CD4-positive, alpha-beta T cell treated with Interleukin-4 for 1 hour (primary cell): ENCODE data around the gene PDCD1.

Source experiments
- DNase-seq, 2 donors: peaks; one replicate each; pipeline ENCODE4 v3.0.0-alpha.2; 2020 to 2022

Gene PDCD1

GRCh38 chr2:241895427-241895711, 36.7 kb upstream of the PDCD1 start:
- no peak for DNase-seq

DNA sequence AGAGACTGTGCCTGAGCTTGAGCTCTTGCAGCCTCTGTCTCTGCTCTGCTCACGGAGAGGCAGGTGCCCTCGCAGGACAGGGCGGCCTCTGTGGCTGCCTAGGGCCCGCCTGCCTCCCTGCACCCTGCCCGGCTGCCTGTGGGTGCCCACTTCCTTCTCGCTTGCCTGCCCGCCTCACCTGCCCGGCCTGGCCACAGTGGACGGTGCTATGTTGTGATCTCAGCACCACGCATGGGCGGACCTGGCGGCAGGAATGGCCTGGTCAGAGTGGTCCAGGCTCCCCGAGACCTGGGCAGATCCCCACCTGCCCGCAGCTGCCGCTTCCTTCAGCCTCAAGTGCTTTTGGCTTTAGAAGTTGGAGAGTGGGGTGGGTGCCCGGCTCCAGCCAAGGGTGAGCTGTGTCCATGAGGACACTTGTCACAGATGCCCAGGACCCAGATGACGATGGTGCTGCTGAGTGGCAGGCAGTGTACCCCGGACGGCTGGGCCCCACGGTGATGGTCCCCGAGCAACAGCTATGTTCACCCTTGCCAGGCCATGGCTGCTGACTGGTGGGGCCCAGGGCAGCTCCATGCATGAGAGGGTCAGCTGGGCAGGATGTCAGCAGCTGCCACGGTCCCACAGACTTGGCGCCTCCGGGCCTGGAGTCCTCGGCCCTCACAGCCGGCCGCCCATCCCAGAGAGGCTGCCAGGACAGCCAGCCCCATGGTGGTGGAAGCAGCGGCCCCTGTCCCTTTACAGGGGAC, 36.2 kb upstream of the PDCD1 start:
- DNase-seq: no peak

DNA sequence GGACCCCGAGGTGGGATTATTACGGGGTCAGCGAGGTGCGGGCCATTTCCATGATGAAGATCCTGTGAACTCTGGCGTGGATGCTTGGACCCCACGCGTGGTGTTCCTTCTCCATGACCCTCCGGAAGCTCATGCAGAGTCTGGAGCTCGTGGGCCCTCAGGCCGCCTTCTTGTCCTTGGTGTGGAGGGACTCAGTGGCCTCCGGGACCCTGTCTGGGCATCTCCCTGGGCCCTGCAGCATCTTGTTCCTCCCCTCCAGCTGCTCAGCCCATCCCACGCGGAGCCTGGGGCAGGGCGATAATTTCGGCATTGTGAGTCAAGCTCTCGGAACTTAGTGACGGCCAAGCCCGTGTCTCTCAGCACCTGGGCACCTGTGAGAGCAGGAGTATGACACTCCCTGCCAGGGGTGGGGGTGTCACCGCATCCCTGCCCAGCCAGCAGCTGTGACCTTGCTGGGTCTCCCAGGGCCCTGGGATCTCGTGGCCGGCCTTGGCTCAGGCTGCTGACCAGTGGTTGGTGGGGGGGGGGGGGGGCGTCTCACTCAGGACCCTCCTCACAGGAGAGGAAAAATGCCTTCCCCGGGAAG, 35.5 kb upstream of the PDCD1 start:
- no peak for DNase-seq

DNA sequence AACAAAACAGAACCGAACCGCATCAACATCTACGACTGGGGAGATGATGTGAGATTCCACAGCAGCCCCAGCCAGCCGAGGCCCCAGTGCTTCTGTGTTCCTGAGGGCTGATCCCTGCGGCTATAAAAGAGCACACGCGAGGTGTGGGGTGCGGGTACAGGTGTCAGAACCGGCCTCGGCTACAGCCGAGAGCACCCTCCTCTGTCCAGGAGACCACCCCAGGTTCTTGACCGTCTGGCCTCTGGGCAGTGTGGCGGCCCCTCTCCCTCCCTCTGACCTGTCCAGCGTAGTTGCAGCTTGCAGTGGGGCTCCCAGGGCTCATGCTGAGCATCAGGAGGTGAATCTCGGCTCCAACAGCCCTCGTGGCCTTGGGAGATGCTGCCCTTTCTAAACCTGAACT, 34.6 kb upstream of the PDCD1 start:
- DNase-seq: no peak

DNA sequence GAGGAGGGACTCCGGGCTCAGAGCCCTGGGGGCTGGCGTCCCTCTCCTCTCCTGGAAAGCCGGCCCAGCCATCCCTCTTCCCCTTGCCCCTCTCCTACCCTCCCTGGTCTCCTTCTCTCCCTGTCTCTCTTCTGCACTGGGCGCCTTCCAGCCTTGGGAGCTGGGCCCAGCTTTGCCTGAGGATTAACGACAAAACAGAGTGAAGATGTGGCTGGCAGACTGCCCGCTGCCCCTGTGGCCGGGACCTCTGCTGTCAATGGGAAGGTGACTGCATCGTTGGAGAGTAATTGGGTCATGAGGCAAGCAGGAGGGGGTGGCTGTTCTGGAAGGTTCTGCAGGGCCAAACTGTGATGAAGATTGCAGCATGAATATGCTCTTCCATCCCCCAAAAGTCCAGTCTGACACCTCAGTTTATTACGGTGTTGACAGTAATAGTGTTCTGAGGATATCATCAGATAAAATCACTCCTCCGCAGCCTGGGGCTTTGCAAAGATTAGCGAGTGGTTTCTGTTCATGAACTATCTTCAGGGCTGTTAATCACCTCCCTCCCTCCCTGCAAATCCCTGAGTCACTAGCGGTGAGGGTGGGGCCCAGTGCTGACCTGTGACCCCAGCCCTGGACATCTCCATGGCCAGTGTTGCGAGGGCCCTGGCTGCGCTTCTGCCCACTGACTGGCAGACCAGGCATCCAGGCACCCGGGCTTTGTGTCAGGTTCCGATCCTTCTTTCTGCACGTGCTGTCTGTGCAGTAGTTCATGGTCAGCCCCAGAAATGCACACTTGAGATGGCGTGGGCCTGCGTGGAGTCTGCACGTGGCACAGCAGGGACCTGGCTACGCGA, 33.8 kb upstream of the PDCD1 start:
- DNase-seq: no peak

GRCh38 chr2:241891988-241892298, 33.2 kb upstream of the PDCD1 start:
- no peak for DNase-seq

DNA sequence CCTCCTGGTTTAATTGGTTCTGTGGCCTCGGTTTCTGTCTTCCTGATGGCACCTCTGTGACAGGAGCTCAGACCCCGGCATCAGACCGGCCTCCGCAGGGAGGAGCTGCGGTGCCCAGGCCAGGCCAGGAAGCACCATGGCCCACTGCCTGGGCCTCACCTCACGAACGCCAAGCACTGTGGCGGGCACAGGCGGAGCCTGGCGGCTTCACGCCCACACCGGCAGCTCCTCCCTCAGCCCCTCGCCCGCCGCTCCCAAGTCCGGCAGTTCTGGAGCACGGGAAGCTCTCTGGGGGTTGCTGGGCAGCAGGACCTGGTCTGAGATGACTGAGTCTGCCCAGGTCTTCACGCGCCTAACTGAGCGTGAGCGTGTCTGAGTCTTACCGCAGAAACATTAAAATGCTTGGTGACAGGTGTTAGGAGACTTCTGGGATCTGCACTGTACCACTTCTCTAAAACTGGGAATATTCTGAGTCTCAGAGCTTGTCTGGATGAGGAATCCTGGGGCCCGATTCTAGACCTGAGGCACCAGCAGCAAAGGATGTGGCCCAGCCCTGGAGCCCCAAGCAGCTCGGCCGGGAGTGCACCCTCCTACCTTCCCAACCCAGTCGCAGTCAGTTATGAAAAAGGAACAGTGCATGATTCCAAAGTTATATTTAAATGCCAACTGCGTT, 32.8 kb upstream of the PDCD1 start:
- DNase-seq: no peak

GRCh38 chr2:241890524-241891235, 32.0 kb upstream of the PDCD1 start:
- no peak for DNase-seq

DNA sequence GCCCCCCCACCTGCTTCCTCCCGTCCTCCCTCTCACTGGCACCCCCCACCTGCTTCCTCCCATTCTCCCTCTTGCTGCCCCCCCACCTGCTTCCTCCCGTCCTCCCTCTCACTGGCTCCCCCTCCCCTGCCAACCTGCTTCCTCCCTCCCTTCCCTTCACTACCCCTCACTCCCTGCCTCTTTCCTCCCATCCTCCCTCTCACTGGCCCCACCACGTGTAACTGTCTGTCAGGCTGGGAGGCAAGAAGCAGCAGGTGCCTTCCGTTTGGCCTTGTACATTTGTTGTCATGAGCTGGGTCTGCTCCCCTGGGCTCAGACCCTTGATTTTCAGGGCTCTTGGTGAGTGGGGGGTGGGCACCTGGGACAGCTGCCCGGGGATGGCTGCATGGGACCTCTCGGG, 29.9 kb upstream of the PDCD1 start:
- no peak for DNase-seq

GRCh38 chr2:241887806-241888522, 29.3 kb upstream of the PDCD1 start:
- DNase-seq: no peak

GRCh38 chr2:241886840-241887447, 28.2 kb upstream of the PDCD1 start:
- no peak for DNase-seq

DNA sequence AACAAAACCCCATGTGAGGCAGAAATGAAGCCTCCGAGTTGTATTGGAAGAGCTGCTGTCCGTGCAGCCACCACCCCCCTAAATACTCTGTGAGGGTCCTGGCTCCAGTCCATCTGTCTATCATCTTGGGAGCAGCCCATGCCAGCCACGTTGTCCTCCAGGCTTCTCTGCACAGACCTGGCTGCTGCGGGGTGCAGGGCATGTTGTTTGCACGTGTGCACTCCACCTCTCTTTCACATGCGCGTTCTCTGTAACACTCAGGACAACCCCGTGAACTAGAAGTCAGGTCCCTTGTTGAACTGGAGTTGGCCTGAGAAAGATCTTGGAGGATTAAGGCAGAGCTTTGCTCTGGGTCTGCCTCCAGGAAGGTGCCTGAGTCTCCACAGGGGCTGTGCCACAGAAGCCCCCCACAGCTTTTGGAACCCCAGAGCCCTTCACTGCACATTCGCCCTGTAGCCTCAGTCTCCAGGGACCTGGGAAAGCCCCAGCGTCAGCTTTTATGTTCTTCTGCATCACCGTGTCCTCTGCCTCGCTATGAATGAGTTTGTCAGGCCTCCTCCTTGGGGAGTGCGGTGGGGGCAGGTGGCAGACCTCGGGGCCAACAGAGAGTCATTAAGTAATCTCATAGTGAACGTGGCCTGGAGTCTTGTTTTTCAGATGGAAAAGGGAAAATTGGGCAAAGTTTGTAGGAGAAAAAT, 27.4 kb upstream of the PDCD1 start:
- no peak for DNase-seq

- no peak for DNase-seq
Measured at GRCh38 chr2:241885291-241885945, 26.7 kb upstream of the PDCD1 start.

GRCh38 chr2:241884951-241885290, 26.2 kb upstream of the PDCD1 start:
- no peak for DNase-seq

- DNase-seq: peak in 1 of 2 donors; percentile 35
Measured at GRCh38 chr2:241882091-241882625, 23.5 kb upstream of the PDCD1 start.

DNA sequence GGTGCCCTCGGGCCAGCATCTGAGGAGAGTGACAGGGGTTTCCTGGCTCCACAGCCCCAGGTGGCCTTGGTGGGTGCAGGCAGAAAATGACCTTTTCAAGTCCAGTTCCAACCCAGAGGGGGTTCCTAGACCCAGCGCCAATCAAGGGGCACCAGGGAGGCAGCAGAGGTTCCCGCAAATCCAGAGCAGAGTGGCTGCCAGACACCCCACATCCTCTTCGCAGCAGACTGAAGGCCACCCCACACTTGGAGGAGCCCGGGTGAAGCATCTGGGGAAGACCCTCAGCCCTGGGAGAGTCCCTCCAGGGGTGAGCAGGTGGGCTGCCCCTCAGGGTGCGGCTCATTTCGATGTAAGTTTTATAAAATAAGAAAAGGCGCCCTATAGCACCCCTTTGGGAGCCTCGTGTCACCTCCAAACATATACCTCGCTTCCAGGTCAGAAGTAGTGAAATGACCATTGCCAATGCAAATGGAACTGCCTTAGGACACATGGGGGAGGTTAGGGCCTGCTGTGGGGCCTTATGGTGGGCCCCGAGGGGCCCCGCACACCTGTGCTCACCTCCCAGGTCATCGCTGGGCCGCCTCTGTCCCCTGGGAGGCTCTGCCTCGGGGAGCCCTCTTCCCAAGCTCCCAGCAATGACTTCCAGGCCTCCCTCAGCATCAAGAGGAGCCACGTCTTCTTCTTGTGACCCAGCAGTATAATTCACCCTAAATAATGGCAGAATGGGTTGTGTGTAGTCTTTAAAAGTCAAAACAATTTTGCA, 21.8 kb upstream of the PDCD1 start:
- no peak for DNase-seq

- no peak for DNase-seq
Measured at GRCh38 chr2:241879326-241879725, 20.6 kb upstream of the PDCD1 start.

DNA sequence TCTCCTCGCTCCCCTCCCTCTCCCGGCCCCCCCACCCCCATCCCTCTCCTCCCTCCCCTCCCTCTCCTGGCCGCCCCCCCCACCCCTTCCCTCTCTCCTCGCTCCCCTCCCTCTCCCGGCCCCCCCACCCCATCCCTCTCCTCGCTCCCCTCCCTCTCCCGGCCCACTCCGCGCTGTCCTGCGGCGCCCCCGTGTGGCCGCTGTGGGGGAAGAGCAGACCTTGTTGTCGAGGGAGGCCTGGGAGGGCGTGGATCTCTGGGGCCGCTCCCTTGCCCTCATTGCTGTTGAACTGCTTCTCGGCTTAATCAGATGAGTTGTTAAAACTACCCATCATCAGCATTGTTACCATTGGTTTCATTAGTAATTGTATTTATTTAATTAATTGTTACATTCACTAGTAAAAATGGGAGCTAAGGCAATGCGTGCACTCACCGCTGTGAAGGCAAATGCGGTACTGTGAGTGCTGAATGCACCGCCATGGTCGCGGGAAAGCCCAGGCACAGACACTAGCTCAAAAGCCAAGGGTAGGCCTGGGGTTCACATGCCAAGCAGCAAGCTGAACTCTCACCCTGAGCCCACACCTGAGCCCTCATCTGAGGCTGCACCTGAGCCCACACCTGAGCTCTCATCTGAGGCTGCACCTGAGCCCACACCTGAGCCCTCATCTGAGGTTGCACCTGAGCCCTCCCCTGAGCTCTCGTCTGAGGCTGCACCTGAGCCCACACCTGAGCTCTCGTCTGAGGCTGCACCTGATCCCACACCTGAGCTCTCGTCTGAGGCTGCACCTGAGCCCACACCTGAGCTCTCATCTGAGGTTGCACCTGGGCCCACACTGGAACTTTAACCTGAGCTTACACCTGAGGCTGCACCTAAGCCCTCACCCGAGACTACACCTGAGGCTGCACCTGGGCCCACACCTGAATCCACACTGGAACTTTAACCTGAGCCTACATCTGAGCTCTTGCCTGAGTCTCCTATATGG, 19.6 kb upstream of the PDCD1 start:
- DNase-seq: peak; percentile 76 to 78
